Loucy (cell line): Measurements from ENCODE around the gene METTL15.

ENCODE experiments used
- EZH2phosphoT487 ChIP-seq: fragments of 200-600 bp; IDR thresholded peaks from 2 replicates; pipeline ENCODE4 v1.6.1; 2018; ENCODE audit warnings: antibody characterized with exemption, mild to moderate bottlenecking, moderate library complexity, borderline replicate concordance
- TF ChIP-seq, protein P1 (sequence below): fragments of 200-600 bp; sonication (generic); conservative IDR thresholded peaks from 2 replicates; pipeline ENCODE4 v1.5.1; 2014; ENCODE audit warnings: mild to moderate bottlenecking, antibody characterized with exemption, low read length

DNA sequence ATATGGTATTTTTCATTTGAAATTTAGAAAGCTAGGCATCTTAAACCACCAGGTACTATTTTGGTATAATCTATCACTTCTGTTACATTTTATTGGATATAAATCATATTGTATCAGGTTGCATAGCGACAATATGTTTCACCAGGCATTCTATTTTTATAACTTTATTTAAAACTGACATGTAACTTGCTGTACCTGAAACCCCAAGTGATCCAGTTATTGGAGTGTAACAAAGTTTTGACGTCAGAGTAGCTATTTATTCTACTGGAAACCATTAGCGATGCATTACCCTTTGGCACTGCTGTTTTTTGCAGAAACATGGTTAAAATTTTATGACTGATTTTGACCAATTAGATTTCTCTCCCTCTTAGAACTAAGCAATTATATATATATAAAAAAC, 160.7 kb downstream of the METTL15 start:
- TF ChIP-seq, protein P1, sequence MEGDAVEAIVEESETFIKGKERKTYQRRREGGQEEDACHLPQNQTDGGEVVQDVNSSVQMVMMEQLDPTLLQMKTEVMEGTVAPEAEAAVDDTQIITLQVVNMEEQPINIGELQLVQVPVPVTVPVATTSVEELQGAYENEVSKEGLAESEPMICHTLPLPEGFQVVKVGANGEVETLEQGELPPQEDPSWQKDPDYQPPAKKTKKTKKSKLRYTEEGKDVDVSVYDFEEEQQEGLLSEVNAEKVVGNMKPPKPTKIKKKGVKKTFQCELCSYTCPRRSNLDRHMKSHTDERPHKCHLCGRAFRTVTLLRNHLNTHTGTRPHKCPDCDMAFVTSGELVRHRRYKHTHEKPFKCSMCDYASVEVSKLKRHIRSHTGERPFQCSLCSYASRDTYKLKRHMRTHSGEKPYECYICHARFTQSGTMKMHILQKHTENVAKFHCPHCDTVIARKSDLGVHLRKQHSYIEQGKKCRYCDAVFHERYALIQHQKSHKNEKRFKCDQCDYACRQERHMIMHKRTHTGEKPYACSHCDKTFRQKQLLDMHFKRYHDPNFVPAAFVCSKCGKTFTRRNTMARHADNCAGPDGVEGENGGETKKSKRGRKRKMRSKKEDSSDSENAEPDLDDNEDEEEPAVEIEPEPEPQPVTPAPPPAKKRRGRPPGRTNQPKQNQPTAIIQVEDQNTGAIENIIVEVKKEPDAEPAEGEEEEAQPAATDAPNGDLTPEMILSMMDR: no peak
- TF ChIP-seq EZH2phosphoT487: no peak
